Peyer's patch (tissue), 4 donors: ENCODE measurements around the gene LILRA5.

Experiments
- CTCF ChIP-seq, 6 experiments: fragments of 450-650 bp in 4 of 6; fragments of 200-600 bp in 2 of 6; sonication (generic) in 1 of 6; IDR thresholded peaks; one replicate each; pipeline ENCODE4 v1.5.1; 2017 to 2019; ENCODE audit warnings: antibody characterized with exemption in 6 of 6, mild to moderate bottlenecking in 3 of 6, moderate library complexity in 1 of 6
- POLR2A ChIP-seq, 2 donors: fragments of 450-650 bp; IDR thresholded peaks; one replicate each; pipeline ENCODE4 v1.5.1; 2017; ENCODE audit warnings: antibody characterized with exemption in 2 of 2, mild to moderate bottlenecking in 2 of 2, moderate library complexity in 2 of 2

- TF ChIP-seq CTCF (IDR thresholded peaks at IDR 0.05) (no peak), POLR2A (IDR thresholded peaks at IDR 0.05) (no peak)
Observed at GRCh38 chr19:54352041-54352440, 39.1 kb upstream of the LILRA5 start.
